GM13976 (cell line): ENCODE data around the gene ATXN1.

Experiments used
- DNase-seq: peaks from one replicate; pipeline ENCODE4 v3.0.0; 2012; ENCODE audit warnings: low spot score
- in situ Hi-C: fragments of 300-500 bp; cut with MboI; formaldehyde crosslinking; loops from one replicate; pipeline ENCODE4 v1.12.0; 2022; ENCODE audit warnings: low sequenced_read_pairs, mixed read lengths, inconsistent platforms; ENCODE audit not compliant: unreplicated experiment
- TF ChIP-seq, protein P1 (sequence below): IDR thresholded peaks from 2 replicates; pipeline ENCODE4 v1.5.1; 2012; ENCODE audit warnings: borderline replicate concordance, mild to moderate bottlenecking; ENCODE audit not compliant: insufficient read depth; ENCODE audit errors: extremely low read depth, missing control alignments, control extremely low read depth

Gene ATXN1

GRCh38 chr6:16361121-16361520 is 400.1 kb downstream of the ATXN1 start:
- TF ChIP-seq, protein P1, sequence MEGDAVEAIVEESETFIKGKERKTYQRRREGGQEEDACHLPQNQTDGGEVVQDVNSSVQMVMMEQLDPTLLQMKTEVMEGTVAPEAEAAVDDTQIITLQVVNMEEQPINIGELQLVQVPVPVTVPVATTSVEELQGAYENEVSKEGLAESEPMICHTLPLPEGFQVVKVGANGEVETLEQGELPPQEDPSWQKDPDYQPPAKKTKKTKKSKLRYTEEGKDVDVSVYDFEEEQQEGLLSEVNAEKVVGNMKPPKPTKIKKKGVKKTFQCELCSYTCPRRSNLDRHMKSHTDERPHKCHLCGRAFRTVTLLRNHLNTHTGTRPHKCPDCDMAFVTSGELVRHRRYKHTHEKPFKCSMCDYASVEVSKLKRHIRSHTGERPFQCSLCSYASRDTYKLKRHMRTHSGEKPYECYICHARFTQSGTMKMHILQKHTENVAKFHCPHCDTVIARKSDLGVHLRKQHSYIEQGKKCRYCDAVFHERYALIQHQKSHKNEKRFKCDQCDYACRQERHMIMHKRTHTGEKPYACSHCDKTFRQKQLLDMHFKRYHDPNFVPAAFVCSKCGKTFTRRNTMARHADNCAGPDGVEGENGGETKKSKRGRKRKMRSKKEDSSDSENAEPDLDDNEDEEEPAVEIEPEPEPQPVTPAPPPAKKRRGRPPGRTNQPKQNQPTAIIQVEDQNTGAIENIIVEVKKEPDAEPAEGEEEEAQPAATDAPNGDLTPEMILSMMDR, result no peak
- in situ Hi-C loops, result no loop called here
- DNase-seq, result no peak

DNA sequence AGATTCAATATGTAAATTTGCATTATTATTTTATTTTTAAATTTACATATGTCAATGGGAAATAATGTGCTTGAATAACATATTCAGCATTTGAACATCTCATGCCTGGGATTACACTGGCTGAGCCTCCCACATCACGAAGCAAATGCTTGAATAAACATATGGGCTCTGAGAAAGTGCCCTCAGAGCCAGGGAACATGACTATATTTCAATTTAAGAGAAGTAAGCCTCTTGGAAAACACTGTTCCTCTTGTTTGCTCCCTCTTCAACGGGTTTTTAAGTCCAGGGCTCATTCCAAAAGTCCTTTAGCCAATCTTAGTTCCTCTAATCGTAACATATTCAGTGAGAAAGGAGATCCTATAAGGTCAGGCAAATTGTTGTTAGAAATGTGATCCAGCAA is 400.9 kb downstream of the ATXN1 start:
- in situ Hi-C loops, result no loop called here
- TF ChIP-seq, protein P1, result no peak
- no peak for DNase-seq

GRCh38 chr6:16359563-16359962 is 401.7 kb downstream of the ATXN1 start:
- in situ Hi-C loops, result no loop called here
- TF ChIP-seq, protein P1, result no peak
- DNase-seq, result no peak

- TF ChIP-seq, protein P1, result no peak
- in situ Hi-C loops, result no loop called here
Observed at GRCh38 chr6:16358531-16359138, 402.6 kb downstream of the ATXN1 start.

DNA sequence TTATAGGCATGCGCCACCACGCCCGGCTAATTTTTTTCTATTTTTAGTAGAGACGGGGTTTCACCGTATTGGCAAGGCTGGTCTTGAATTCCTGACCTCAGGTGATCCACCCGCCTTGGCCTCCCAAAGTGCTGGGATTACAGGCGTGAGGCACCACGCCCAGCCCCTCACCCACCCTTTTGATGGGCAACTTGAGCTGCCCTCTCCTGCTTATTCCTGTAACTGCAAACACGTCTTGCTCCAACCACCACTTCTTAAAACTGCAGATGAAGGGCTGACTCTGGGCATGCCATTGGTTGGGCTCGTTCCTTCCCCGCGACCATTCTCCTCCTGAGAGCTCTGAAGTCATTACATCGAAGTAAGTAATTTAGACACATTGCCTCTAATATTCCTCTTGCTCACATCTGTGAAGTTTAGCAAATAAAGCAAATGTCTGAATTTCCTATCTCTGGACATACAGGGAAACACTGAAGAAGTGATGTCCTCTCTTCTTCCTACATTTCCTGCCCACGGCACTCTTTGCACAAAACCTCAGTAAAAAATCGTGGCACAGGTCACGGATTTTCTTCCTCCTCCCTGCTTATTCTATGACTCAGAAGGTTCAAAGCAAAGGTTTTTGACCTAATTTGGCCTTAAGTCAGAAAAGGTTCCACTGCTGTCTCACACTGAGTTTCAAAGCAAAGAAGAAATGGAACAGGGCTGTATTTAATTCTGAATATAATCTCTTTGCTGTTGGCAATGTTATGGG is 405.4 kb downstream of the ATXN1 start:
- TF ChIP-seq, protein P1, result no peak
- DNase-seq, result no peak
- in situ Hi-C loops, result no loop called here

More at GRCh38 chr6:16358531-16359138, 402.6 kb downstream of the ATXN1 start:
- DNase-seq, result no peak

DNA sequence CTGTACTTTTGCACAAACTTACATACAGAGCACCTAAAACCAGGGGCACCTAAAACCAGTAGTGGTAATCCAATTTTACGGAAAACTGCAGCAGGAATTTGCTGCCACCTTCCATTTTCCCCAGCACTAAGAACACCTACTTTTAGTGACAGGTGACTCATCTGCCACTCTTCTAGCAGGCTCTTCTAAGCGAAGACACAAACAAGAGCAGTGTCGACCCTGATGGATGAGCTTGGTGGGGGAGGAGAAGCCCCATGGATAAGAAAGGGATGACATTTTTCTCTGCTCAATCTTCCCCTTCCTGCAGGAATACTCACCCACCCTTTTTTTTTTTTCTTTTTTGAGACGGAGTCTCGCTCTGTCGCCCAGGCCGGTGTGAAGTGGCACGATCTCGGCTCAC is 406.0 kb downstream of the ATXN1 start:
- DNase-seq, result no peak
- in situ Hi-C loops, result no loop called here
- TF ChIP-seq, protein P1, result no peak

DNA sequence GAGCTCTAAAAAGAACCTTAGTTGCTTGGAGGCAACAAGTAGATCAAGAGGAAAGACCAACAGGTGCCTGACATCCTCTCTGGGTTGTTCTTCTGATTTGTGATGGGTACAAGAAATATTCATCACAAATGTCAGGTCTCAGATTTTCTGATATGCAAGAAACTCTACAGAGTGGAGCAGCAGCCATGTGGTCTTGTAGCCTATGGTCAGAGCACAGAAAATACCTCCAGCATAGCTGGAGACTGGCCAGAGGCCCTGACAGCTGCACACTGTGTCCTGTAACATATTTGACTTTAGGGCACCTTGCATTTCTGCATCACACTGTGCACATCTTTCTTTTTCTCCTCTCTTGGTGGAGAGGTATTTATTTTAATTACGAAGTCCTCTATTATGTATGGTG is 406.6 kb downstream of the ATXN1 start:
- no peak for DNase-seq
- TF ChIP-seq, protein P1, result no peak
- in situ Hi-C loops, result no loop called here
